HG02571 (cell line): Measurements from ENCODE around the gene TMEM50A.
"Not testable (repeated sequence)": the region's sequence is repeated elsewhere in the genome, so short reads cannot be mapped to it uniquely, and the experiment has no call there.

Source experiments
- ATAC-seq: cut with Tn5 transposase; IDR thresholded peaks from one replicate; pipeline ENCODE4 v1.9.1; 2021; ENCODE audit warnings: mild to moderate bottlenecking, moderate library complexity; ENCODE audit not compliant: unreplicated experiment

The TMEM50A gene

DNA sequence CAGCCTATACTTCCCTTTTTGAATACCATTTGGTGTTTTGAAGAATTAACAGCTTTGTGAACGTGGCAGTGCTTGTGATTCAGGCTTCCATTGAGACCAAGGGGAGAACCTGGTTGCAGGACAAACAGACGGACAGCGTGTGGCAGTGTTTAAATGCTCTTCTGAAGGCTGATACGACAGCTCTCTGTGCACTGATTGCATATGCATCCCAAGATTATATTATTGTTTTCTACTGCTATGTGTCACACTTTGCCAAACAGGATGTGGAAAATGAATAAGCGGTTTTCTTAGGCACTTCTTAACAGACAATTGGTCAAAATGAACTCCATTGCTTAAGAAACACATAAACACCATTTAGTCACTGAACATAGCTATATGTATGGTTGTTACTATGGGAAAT, 8.2 kb upstream of the TMEM50A start:
- ATAC-seq = not testable (repeated sequence)

DNA sequence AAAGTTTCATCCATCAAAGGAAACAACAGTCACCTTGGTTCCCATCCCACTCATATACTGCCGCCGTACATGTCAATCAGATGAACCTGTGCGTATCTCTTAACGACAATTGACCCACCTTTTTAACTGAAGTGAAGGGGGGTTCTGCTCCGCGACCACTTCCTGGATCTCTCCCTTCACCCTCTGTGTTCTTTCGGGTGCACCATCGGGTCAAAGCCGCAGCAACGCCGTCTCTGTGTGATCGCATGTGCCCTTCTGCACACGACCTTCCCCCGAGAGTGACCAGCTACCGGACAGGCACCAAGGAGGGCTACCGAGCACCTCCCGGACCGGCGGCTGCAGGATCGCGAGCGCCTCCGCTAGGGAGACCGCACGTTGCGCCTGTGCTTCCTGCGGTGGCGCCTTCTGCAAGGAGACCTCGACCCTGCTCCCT, 1.2 kb upstream of the TMEM50A start:
- ATAC-seq = not testable (repeated sequence)

- peak; percentile 42 for ATAC-seq
Measured at GRCh38 chr1:25337483-25338187, 499 bp upstream of the TMEM50A start.

- no peak for ATAC-seq
Measured at GRCh38 chr1:25338986-25339385, 852 bp downstream of the TMEM50A start.

GRCh38 chr1:25341746-25342145, 3.6 kb downstream of the TMEM50A start:
- no peak for ATAC-seq

- ATAC-seq = no peak
Measured at GRCh38 chr1:25342846-25343245, 4.7 kb downstream of the TMEM50A start.

GRCh38 chr1:25343872-25344271, 5.7 kb downstream of the TMEM50A start:
- ATAC-seq = no peak

- no peak for ATAC-seq
Measured at GRCh38 chr1:25347556-25347955, 9.4 kb downstream of the TMEM50A start.

GRCh38 chr1:25349606-25350005, 11.5 kb downstream of the TMEM50A start:
- ATAC-seq = no peak

GRCh38 chr1:25355841-25356395, 17.8 kb downstream of the TMEM50A start:
- ATAC-seq = no peak

DNA sequence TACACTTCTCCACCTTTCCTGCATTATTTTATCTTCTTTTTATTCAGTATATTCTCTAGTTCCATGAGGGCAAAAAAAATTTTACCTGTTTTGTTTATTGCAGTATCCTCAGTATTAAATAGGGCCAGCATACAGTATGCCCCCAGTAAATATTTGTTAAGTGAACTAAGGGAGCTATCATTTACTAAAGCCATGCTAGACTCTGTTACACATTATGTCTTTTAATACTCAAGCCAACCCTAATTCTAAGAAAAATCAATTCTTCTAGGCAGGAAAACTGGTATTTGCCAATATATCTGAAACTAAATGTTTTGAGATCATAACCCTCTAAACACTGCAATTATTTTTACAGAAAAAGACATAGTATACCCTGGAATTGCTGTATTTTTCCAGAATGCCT, 18.3 kb downstream of the TMEM50A start:
- ATAC-seq = no peak

- no peak for ATAC-seq
Measured at GRCh38 chr1:25356848-25357247, 18.7 kb downstream of the TMEM50A start.

DNA sequence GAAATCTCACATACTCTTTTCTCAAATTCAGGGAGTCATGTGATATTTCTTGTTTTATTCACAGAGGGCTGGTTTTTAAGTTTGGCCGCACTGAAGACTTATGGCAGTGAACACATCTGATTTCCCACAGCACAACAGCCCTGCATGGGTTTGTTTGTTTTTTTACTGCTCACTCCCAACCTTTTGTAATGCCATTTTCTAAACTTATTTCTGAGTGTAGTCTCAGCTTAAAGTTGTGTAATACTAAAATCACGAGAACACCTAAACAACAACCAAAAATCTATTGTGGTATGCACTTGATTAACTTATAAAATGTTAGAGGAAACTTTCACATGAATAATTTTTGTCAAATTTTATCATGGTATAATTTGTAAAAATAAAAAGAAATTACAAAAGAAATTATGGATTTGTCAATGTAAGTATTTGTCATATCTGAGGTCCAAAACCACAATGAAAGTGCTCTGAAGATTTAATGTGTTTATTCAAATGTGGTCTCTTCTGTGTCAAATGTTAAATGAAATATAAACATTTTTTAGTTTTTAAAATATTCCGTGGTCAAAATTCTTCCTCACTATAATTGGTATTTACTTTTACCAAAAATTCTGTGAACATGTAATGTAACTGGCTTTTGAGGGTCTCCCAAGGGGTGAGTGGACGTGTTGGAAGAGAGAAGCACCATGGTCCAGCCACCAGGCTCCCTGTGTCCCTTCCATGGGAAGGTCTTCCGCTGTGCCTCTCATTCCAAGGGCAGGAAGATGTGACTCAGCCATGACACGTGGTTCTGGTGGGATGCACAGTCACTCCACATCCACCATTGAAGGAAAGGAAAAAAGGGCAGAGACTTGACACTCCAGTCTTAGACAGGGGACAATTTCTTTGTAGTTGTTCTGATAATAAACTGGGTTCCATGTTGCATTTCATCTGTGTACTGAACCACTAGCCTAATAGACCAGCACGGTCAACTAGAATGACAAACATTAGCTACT, 22.8 kb downstream of the TMEM50A start:
- ATAC-seq = no peak

GRCh38 chr1:25361901-25362300, 23.8 kb downstream of the TMEM50A start:
- ATAC-seq = no peak

DNA sequence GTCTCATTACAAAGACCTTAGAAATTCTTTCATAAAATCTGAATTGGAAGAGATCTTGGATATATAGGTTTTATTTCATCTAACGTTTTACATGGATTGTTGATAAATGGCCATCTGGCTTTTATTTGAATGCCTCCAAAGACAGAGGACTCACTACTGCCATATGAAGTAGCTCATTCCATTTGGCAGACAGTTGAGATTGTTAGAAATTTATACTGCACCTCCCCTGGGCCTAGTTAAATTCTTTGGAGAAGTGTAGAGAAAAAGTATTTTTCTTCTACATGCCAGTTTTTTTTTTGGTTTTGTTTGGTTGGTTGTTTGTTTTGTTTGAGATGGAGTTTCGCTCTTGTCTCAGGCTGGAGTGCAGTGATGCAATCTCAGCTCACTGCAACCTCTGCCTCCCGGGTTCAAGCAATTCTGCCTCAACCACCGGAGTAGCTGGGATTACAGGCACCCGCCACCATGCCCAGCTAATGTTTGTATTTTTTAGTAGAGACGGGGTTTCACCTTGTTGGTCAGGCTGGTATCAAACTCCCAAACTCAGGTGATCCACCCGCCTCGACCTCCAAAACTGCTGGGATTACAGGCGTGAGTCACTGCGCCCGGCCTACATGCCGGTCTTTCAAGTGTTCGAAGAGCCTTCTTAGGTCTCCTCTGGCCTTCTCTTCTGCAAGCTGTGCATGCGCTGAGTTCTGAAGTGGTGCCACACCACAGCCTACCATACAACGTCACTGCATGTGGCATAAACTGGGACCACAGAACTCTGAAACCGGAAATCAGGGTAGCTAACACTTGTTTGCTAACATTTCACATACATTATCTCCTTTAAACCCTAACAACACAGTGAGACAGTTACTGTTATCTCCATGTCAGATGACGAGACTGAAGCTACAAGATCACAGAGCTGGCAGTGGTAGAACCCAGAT, 24.8 kb downstream of the TMEM50A start:
- ATAC-seq = not testable (repeated sequence)

DNA sequence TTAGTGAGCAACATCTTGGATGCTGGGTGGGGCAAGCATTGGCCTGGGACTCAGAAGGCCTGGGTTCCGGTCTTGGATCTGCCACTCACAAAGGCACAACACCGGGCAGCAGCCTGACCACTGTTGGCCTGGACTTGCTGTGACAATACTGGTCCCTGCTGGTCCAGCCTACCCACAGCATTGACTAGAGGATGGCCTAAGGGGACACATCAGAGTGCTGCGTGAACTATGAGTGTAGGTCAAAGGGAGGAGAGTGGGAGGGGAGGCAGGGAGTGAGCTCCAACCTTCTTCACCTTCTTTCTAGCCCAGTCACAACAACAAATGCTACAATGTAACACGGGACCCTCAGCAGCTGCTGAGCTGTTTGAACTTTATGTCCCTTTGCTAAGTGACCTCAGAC, 31.1 kb downstream of the TMEM50A start:
- no peak for ATAC-seq

DNA sequence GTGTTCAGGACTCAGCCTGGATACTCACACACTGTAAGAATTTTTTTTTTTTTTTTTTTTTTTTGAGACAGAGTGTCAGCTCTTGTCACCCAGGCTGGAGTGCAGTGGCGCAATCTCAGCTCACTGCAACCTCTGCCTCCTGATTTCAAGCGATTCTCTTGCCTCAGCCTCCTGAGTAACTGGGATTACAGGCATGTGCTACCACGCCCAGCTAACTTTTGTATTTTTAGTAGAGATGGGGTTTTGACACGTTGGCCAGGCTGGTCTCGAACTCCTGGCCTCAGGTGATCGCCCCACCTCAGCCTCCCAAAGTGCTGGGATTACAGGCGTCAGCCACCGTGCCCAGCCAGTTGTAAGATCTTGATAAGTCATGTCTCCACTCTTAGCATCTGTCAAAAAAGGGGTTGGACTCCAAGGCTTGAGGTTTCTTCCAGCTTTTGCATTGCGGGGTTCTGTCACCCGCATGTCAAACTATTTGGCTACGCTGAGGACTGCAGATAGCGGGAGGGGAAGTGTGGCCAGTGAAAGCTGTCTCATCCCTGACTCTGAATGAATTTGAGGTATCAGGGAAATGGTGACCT, 31.6 kb downstream of the TMEM50A start:
- not testable (repeated sequence) for ATAC-seq

- ATAC-seq = not testable (repeated sequence)
Measured at GRCh38 chr1:25371757-25372156, 33.6 kb downstream of the TMEM50A start.

DNA sequence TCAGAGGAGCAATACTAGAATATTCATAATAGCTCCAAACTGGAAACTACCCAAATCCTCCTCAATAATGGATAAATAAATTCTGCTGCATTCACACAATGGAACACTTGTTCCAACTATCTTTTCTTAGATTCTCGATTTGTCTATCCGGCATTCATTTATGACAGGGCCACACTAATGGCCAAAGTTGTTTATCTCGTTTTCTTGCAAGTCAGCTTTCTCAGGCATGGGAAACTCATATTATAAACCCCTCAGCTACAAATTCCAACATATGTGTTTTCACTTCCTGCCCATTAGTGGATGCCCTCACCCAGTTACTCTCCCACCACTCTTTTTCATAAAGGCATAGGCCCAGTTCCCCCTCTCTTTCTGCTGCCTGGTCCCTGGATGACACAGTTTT, 40.2 kb downstream of the TMEM50A start:
- not testable (repeated sequence) for ATAC-seq

GRCh38 chr1:25382543-25382942, 44.4 kb downstream of the TMEM50A start:
- not testable (repeated sequence) for ATAC-seq
